SHP77 treated with DMSO at 0.1 percent for 48 hours (cell line): ENCODE results near the gene NEURL2.

Experiments
- DNase-seq: peaks from one replicate; lab custom pipeline; 2025; lab: John Stamatoyannopoulos, UW

NEURL2 gene

GRCh38 chr20:45841407-45842129 lies 49.4 kb downstream of the NEURL2 start:
- no peak for DNase-seq

GRCh38 chr20:45840700-45841198 lies 50.3 kb downstream of the NEURL2 start:
- DNase-seq: no peak
